ENCODE results near the gene SUDS3.

SUDS3 gene

GRCh38 chr12:118370601-118371000 is 5.8 kb upstream of the SUDS3 start:
- H3K4me1 Mint-ChIP-seq: peaks cover 34% of the 10 kb centered on the region
- H3K27me3 Mint-ChIP-seq: no peaks in the 10 kb centered on the region
- DNase-seq: no peak
- no peak overlapping the region for H3K27ac Mint-ChIP-seq
- H3K4me3 Mint-ChIP-seq: peak overlapping the region; percentile 87
- no peaks in the 10 kb centered on the region for H3K9me3 Mint-ChIP-seq
- ATAC-seq: no peak
- no peaks in the 10 kb centered on the region for H3K36me3 Mint-ChIP-seq (ENCODE audit: low read depth)

GRCh38 chr12:118371321-118372282 is 4.8 kb upstream of the SUDS3 start:
- H3K36me3 Mint-ChIP-seq (ENCODE audit: low read depth): no peaks in the 10 kb centered on the region
- ATAC-seq (no peak), DNase-seq (peak; percentile 27)
- H3K4me3 Mint-ChIP-seq: peak overlapping the region; percentile 87
- H3K9me3 Mint-ChIP-seq: no peaks in the 10 kb centered on the region
- peaks cover 40% of the 10 kb centered on the region for H3K4me1 Mint-ChIP-seq
- no peaks in the 10 kb centered on the region for H3K27me3 Mint-ChIP-seq
- H3K27ac Mint-ChIP-seq: no peak overlapping the region

GRCh38 chr12:118372541-118373495 is 3.5 kb upstream of the SUDS3 start, which contains the start of gene TAOK3:
TAOK3 (minus strand) TSS chr12:118372907; CDS start chr12:118255567, 117,340 bp downstream.
- Mint-ChIP-seq H3K27me3 (no peaks in the 10 kb centered on the region), H3K27ac (peak within 1 kb of the TSS; percentile 84), H3K4me3 (peak within 1 kb of the TSS; percentile 87), H3K4me1 (peaks cover 45% of the 10 kb centered on the region), H3K9me3 (no peaks in the 10 kb centered on the region), H3K36me3 (ENCODE audit: low read depth) (no peaks in the 10 kb centered on the region)
- DNase-seq (peak; percentile 96), ATAC-seq (peak; percentile 93)

GRCh38 chr12:118373616-118374015 is 2.7 kb upstream of the SUDS3 start:
- no peaks in the 10 kb centered on the region for H3K9me3 Mint-ChIP-seq
- no peaks in the 10 kb centered on the region for H3K36me3 Mint-ChIP-seq (ENCODE audit: low read depth)
- ATAC-seq (no peak), DNase-seq (no peak)
- peak overlapping the region; percentile 87 for H3K4me3 Mint-ChIP-seq
- H3K27ac Mint-ChIP-seq: peak overlapping the region; percentile 84
- no peaks in the 10 kb centered on the region for H3K27me3 Mint-ChIP-seq
- peaks cover 49% of the 10 kb centered on the region for H3K4me1 Mint-ChIP-seq

- Mint-ChIP-seq H3K27me3 (no peaks in the 10 kb centered on the region), H3K9me3 (no peaks in the 10 kb centered on the region), H3K4me1 (peaks cover 48% of the 10 kb centered on the region), H3K36me3 (ENCODE audit: low read depth) (no peaks in the 10 kb centered on the region), H3K4me3 (no peak overlapping the region), H3K27ac (no peak overlapping the region)
- DNase-seq (no peak), ATAC-seq (no peak)
These were observed 2.1 kb upstream of the SUDS3 start for GRCh38 chr12:118374126-118374725.

GRCh38 chr12:118374909-118375308 is 1.4 kb upstream of the SUDS3 start:
- peaks cover 47% of the 10 kb centered on the region for H3K4me1 Mint-ChIP-seq
- no peak for ATAC-seq
- no peaks in the 10 kb centered on the region for H3K9me3 Mint-ChIP-seq
- peak overlapping the region; percentile 0 for H3K4me3 Mint-ChIP-seq
- no peak for DNase-seq
- no peaks in the 10 kb centered on the region for H3K27me3 Mint-ChIP-seq
- no peaks in the 10 kb centered on the region for H3K36me3 Mint-ChIP-seq (ENCODE audit: low read depth)
- no peak overlapping the region for H3K27ac Mint-ChIP-seq

GRCh38 chr12:118375348-118375747 is 1.0 kb upstream of the SUDS3 start:
- no peak for DNase-seq
- Mint-ChIP-seq H3K4me1 (peaks cover 45% of the 10 kb centered on the region), H3K27ac (peak overlapping the region; percentile 46), H3K4me3 (peak overlapping the region; percentile 0), H3K9me3 (no peaks in the 10 kb centered on the region), H3K36me3 (ENCODE audit: low read depth) (peaks cover under 1% of the 10 kb centered on the region), H3K27me3 (no peaks in the 10 kb centered on the region)
- no peak for ATAC-seq

GRCh38 chr12:118377021-118377883 is 897 bp downstream of the SUDS3 start:
- no peaks in the 10 kb centered on the region for H3K27me3 Mint-ChIP-seq
- no peak for ATAC-seq
- H3K4me1 Mint-ChIP-seq: peaks cover 36% of the 10 kb centered on the region
- H3K9me3 Mint-ChIP-seq: no peaks in the 10 kb centered on the region
- peaks cover 11% of the 10 kb centered on the region for H3K36me3 Mint-ChIP-seq (ENCODE audit: low read depth)
- H3K27ac Mint-ChIP-seq: peak overlapping the region; percentile 91
- peak overlapping the region; percentile 82 for H3K4me3 Mint-ChIP-seq
- DNase-seq: no peak

- peaks cover 36% of the 10 kb centered on the region for H3K4me1 Mint-ChIP-seq
- DNase-seq: peak; percentile 76
These were observed 1.6 kb downstream of the SUDS3 start for GRCh38 chr12:118377884-118378470.

GRCh38 chr12:118391424-118391823 is 15.1 kb downstream of the SUDS3 start:
- peaks cover 44% of the 10 kb centered on the region for H3K36me3 Mint-ChIP-seq (ENCODE audit: low read depth)
- no peak overlapping the region for H3K4me3 Mint-ChIP-seq

More at GRCh38 chr12:118377884-118378470, 1.6 kb downstream of the SUDS3 start:
- no peak for ATAC-seq
- Mint-ChIP-seq H3K36me3 (ENCODE audit: low read depth) (peaks cover 16% of the 10 kb centered on the region), H3K4me3 (peak overlapping the region; percentile 82), H3K27ac (peak overlapping the region; percentile 91), H3K27me3 (no peaks in the 10 kb centered on the region), H3K9me3 (no peaks in the 10 kb centered on the region)

GRCh38 chr12:118391836-118392235 is 15.5 kb downstream of the SUDS3 start:
- no peak overlapping the region for H3K27ac Mint-ChIP-seq
- DNase-seq (no peak), ATAC-seq (no peak)
- H3K27me3 Mint-ChIP-seq: no peaks in the 10 kb centered on the region
- peaks cover 44% of the 10 kb centered on the region for H3K36me3 Mint-ChIP-seq (ENCODE audit: low read depth)
- H3K4me3 Mint-ChIP-seq: no peak overlapping the region
- H3K4me1 Mint-ChIP-seq: no peaks in the 10 kb centered on the region
- H3K9me3 Mint-ChIP-seq: no peaks in the 10 kb centered on the region

More at GRCh38 chr12:118391424-118391823, 15.1 kb downstream of the SUDS3 start:
- no peak for DNase-seq
- H3K27me3 Mint-ChIP-seq: no peaks in the 10 kb centered on the region
- H3K9me3 Mint-ChIP-seq: no peaks in the 10 kb centered on the region
- no peak for ATAC-seq
- H3K4me1 Mint-ChIP-seq: no peaks in the 10 kb centered on the region
- H3K27ac Mint-ChIP-seq: no peak overlapping the region

- Mint-ChIP-seq H3K27me3 (no peaks in the 10 kb centered on the region), H3K36me3 (ENCODE audit: low read depth) (peaks cover 32% of the 10 kb centered on the region)
- DNase-seq: no peak
These were observed 21.5 kb downstream of the SUDS3 start for GRCh38 chr12:118397708-118398440.

More at GRCh38 chr12:118397708-118398440, 21.5 kb downstream of the SUDS3 start:
- H3K27ac Mint-ChIP-seq: no peak overlapping the region
- H3K4me3 Mint-ChIP-seq: no peak overlapping the region
- H3K9me3 Mint-ChIP-seq: no peaks in the 10 kb centered on the region
- H3K4me1 Mint-ChIP-seq: no peaks in the 10 kb centered on the region
- no peak for ATAC-seq
